Measurements from ENCODE around the gene RPS15A. TPM values are rescaled to one million over a fixed set of nuclear protein-coding genes. Genes with fewer than 3 reads are reported as not detected.
A peak's percentile ranks its signal among the peaks of the same experiment; 100 is the strongest.

Gene RPS15A
- total and polyA plus RNA-seq, 4 donors = 349 to 1,185 (median 895) TPM

DNA sequence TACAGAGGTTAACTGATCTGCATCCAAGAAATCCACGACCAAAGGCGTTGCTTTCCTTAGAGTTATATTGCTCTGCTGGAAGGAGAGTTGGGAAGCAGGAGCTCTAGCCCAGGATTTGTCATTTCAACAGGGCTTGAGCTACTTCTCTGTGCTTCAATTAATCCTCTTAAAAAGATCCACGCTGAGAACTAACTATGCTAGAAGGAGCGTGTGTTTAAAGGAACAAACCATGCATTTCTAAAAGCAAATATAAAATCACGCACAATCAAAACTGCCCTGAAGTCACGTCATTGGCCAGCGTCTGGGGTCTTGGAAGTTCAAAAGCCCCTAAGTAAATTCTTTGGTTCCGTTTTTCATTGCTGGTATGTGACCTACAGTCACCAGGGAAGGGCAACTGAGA, 10.2 kb upstream of the RPS15A start (continued):
- TF ChIP-seq ZBTB33 (IDR thresholded peaks at IDR 0.05) (no peak), SP1 (IDR thresholded peaks at IDR 0.05) (no peak)

DNA sequence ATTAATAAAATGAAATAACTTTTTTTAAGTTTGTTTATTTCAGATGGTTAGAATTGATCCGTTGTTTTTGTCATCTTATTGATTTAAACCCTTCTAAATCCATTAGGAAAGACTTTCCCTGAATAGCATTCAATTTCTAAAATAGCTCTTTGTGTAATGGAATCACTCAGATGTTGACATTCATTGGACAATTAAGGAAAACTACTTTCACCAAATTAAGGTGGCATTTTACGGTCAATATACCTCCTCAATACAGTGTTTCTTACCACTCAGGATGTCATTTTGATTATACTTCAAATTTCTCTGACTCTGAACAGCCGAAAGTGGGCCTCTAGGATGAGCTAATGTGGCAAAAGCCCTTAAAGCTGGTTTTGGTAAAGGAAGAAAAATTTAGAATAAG, 9.4 kb upstream of the RPS15A start:
- WGBS = 60% methylated on average over 3 of the region's 3 CpGs
- H3K27me3 ChIP-seq (ENCODE audit: control insufficient read depth in 4 of 4, insufficient read depth in 4 of 4, low read length in 3 of 4) = no peaks in the 10 kb centered on the region
- H3K9ac ChIP-seq (ENCODE audit: low read depth in 1 of 2, low read length in 2 of 2) = peak overlapping the region; percentile 83 to 89
- peaks cover 8 to 36% (median 27%) of the 10 kb centered on the region in 4 donors for H3K4me1 ChIP-seq (ENCODE audit: control insufficient read depth in 4 of 4, insufficient read depth in 4 of 4, low read length in 3 of 4)
- H3K36me3 ChIP-seq (ENCODE audit: control insufficient read depth in 4 of 4, insufficient read depth in 3 of 4, low read depth in 1 of 4, low read length in 3 of 4) = peaks cover 2 to 17% (median 8%) of the 10 kb centered on the region in 4 donors
- H3K9me3 ChIP-seq (ENCODE audit: control insufficient read depth in 4 of 4, low read length in 3 of 4) = no peaks in the 10 kb centered on the region
- peak overlapping the region in 2 of 3 donors; percentile 57 to 92 for H3K4me3 ChIP-seq (ENCODE audit: low read depth in 1 of 3, low read length in 3 of 3)
- H3K27ac ChIP-seq (ENCODE audit: low read depth in 1 of 2, low read length in 2 of 2) = no peak overlapping the region
- TF ChIP-seq FOXA1 (IDR thresholded peaks at IDR 0.05) (no peak), SP1 (IDR thresholded peaks at IDR 0.05) (no peak), EGR1 (IDR thresholded peaks at IDR 0.05; ENCODE audit: low read depth in 2 of 2) (no peak), RXRA (IDR thresholded peaks at IDR 0.05) (no peak)
- DNase-seq (ENCODE audit: low spot score) = no peak

DNA sequence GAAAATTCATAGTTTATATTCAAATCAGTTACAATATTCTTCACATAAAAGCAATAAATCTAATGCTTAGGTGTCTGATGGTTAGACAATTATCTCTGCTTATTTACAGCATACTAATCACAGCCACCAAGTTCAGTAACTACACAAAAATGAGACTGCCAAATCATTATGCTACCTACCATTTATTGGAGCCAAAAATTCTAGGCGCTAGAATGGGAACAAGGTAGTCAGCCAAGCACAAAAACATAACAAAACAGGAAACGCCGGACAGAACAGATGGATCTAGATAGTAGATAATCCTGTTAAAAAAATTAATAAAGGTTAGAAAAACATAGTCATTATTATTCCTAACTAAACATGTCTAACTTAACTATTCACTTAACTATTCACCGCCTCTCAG, 7.6 kb upstream of the RPS15A start:
- H3K27ac ChIP-seq (ENCODE audit: low read depth in 1 of 2, low read length in 2 of 2) = no peak overlapping the region

More for the DNA sequence above, 7.6 kb upstream of the RPS15A start:
- no peaks in the 10 kb centered on the region for H3K9me3 ChIP-seq (ENCODE audit: control insufficient read depth in 4 of 4, low read length in 3 of 4)
- H3K9ac ChIP-seq (ENCODE audit: low read depth in 1 of 2, low read length in 2 of 2) = no peak overlapping the region
- peaks cover 9 to 39% (median 26%) of the 10 kb centered on the region in 4 donors for H3K4me1 ChIP-seq (ENCODE audit: control insufficient read depth in 4 of 4, insufficient read depth in 4 of 4, low read length in 3 of 4)
- WGBS = 55% methylated on average over 4 of the region's 4 CpGs
- peaks cover 2 to 24% (median 16%) of the 10 kb centered on the region in 4 donors for H3K36me3 ChIP-seq (ENCODE audit: control insufficient read depth in 4 of 4, insufficient read depth in 3 of 4, low read depth in 1 of 4, low read length in 3 of 4)
- H3K4me3 ChIP-seq (ENCODE audit: low read depth in 1 of 3, low read length in 3 of 3) = no peak overlapping the region
- no peak for DNase-seq (ENCODE audit: low spot score)
- TF ChIP-seq NR2F2 (IDR thresholded peaks at IDR 0.05) (no peak), HNF4A (conservative IDR thresholded peaks at IDR 0.05) (no peak), HNF4G (IDR thresholded peaks at IDR 0.05) (no peak), FOXA2 (IDR thresholded peaks at IDR 0.05) (no peak), CTCF (IDR thresholded peaks at IDR 0.05; ENCODE audit: low read depth, low read length, missing input control) (no peak), RAD21 (IDR thresholded peaks at IDR 0.05) (no peak), SP1 (IDR thresholded peaks at IDR 0.05) (no peak), JUND (IDR thresholded peaks at IDR 0.05) (no peak), TAF1 (conservative IDR thresholded peaks at IDR 0.05) (no peak), FOXA1 (IDR thresholded peaks at IDR 0.05) (no peak), GABPA (IDR thresholded peaks at IDR 0.05 in 1 of 2, conservative IDR thresholded peaks at IDR 0.05 in 1 of 2) (no peak), REST (IDR thresholded peaks at IDR 0.05) (no peak)
- TF ChIP-seq, protein P1, sequence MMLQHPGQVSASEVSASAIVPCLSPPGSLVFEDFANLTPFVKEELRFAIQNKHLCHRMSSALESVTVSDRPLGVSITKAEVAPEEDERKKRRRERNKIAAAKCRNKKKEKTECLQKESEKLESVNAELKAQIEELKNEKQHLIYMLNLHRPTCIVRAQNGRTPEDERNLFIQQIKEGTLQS (IDR thresholded peaks at IDR 0.05) = no peak
- TF ChIP-seq, protein P2, sequence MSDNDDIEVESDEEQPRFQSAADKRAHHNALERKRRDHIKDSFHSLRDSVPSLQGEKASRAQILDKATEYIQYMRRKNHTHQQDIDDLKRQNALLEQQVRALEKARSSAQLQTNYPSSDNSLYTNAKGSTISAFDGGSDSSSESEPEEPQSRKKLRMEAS (IDR thresholded peaks at IDR 0.05) = no peak
- no peaks in the 10 kb centered on the region for H3K27me3 ChIP-seq (ENCODE audit: control insufficient read depth in 4 of 4, insufficient read depth in 4 of 4, low read length in 3 of 4)

All from liver (tissue), 9 donors.